HG02870 (cell line): ENCODE data around the gene URI1.
"Not testable (repeated sequence)": the region's sequence is repeated elsewhere in the genome, so short reads cannot be mapped to it uniquely, and the experiment has no call there.

ENCODE experiments used
- ATAC-seq: cut with Tn5 transposase; IDR thresholded peaks from one replicate; pipeline ENCODE4 v1.9.1; 2021; ENCODE audit warnings: mild to moderate bottlenecking, moderate library complexity; ENCODE audit not compliant: unreplicated experiment

Gene URI1

DNA sequence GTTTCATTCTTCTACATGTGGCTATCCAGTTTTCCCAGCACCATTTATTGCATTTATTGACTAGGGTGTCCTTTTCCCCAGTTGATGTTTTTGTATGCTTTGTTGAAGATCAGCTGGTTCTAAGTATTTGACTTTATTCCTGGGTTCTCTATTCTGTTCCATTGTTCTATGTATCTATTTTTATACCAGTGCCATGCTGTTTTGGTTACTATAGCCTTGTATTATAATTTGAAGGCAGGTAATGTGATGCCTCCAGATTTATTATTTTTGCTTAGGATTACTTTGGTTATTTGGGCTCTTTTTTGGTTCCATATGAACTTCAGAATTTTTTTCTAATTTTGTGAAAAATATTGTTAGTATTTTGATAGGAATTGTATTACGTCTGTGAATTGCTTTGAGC is 80.6 kb downstream of the URI1 start:
- no peak for ATAC-seq

DNA sequence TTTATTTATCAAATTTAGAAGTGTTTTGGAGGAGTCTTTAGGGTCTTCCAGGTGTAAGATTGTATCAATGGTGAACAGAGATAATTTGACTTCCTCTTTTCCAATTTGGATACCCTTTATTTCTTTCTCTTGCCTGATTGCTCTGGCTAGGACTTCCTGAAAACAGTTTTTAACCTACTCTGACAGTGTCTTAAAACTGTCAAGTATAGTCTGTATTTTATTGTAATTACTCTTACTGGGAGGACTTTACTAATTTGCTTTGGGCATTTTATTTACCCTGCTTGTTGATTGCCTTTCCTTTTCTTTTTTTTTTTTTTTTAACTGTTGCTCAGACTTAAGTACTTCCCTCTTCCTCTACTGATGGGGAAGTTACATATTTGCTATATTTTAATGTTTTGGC is 81.3 kb downstream of the URI1 start:
- ATAC-seq: no peak

DNA sequence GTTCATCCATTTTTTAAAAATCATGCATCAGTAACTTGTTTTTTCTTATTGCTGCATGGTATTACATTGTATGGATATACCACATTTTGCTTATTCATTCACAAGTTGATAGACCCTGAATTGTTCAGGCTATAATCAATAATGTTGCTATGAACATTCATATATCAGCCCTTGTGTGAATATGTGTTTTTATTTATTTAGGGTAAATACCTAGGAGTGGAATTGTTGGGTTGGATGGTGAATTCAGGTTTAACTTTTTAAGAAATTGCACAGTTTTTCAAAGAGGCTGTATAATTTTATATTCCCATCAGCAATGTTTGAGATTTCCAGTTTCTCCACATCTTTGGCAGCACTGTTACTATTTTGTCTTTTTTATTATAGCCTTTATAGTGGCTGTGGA is 82.1 kb downstream of the URI1 start:
- no peak for ATAC-seq

DNA sequence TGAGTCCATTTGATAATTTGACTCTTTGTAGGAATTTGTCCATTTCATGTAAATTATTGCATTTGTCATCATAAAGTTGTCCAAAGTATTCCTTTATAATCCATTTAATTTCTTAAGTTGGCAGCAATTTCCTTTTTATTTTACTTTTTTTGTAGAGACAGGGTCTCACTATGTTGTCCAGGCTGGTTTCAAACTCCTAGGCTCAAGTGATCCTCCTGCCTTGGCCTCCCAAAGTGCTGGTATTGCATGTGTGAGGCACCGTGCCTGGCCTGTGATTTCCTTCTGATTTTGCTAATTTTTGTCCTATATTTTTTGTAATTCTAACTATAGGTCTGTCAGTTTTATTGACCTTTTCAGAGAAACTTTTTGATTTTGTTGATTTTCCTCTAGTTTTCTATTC is 84.9 kb downstream of the URI1 start:
- no peak for ATAC-seq

DNA sequence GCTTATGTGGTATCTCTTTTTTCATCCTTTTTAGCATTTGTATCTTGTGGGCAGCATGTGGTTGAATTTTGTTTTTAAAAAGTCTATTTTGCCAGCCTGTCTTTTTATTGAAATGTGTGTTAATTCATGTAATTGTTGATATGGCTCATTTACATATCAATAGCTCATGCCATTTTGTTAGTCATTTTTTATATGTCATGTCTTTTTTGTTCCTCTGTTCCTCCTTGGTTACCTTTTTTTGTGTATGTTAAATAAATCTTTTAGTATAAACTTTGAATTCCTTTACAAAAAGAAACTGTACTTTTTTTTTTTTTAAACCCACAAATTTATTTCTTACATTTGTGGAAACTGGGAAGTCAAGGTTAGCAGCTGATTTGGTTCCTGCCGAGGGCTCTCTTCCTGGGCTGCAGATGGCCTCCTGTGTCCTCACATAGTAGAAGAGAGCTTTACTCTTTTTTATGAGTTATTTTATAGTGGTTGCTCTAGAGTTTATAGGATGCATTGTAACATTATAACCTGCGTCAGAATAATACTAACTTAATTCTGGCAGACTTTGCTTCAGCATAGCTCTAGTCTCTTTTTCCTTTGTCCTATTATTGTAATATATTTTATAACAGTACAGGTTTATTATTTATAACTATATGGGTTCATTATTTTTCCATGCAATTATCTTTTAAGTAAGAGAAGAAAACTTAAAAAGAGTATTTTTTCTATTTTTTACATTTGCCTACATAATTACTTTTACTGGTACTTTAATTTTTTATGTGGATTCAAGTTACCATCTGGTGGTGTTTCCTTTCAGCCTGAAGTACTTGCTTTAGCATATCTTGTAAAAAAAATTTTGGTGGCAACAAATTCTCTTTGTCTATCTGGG is 86.3 kb downstream of the URI1 start:
- ATAC-seq: no peak

DNA sequence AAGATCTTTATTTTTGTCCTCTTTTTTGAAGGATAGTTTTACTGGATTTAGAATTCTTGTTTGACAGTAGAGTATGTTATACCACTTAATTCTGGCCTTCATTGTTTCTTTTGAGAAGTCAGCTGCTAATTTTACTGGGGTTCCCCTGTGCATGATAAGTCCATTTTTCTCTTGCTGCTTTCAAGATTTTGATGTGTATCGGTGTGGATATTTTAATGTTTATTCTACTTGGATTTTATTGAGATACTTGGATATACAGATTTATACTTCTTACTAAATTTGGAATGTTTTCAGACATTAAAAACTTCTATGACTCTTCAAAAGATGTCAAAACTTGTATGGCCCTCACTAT is 86.9 kb downstream of the URI1 start:
- ATAC-seq: no peak

DNA sequence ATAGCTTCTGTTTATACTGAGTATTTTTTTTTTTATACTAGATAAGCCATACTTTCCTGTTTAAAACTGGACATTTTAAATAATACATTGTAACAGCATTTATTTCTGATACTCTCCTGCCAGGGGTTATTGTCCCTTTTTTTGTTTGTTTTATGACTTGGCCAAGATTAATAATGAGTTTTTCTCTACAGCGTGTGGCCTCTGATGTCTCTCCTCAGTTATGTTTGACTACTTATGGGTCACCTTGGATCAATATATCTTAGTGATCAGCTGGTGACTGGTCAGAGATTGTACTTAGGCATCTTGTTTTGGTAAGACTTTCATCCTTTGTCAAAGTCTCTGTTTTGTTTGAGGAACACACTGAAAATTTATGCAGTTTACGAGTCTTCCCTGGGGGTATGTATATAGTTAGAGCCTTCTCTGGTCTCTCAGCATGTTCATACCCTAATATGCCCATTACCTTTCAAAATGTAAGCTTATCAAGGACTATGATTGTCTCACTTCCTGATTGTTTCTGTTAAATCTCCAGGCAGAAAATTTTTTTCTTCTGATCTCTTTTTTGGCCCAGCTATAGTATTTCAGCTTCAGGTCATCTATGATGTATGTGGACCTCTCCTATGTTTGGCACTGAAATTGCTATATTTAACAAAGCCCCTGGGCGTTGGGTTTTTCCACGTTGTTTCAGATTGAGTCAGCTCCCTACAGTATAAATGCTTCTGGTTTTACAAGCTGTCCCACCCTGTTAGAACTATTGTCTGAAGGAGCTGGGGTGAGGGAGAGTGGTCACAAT is 87.9 kb downstream of the URI1 start:
- ATAC-seq: peak; percentile 90

DNA sequence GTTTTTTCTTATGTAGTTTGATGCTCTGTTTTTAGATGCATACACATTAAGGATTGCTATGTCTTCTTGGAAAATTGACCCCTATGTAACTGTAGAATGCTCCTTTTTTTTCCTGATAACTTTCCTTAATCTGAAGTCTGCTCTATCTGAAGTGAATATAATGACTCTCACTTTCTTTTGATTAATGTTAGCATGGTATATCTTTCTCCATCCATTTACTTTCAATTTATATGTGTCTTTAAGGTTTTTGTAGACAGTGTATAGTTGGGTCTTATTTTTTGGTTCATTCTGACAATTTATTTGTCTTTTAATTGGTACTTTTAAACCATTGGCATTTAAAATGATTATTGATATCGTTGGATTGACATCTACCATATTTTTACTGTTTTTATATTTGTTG is 92.3 kb downstream of the URI1 start:
- no peak for ATAC-seq

DNA sequence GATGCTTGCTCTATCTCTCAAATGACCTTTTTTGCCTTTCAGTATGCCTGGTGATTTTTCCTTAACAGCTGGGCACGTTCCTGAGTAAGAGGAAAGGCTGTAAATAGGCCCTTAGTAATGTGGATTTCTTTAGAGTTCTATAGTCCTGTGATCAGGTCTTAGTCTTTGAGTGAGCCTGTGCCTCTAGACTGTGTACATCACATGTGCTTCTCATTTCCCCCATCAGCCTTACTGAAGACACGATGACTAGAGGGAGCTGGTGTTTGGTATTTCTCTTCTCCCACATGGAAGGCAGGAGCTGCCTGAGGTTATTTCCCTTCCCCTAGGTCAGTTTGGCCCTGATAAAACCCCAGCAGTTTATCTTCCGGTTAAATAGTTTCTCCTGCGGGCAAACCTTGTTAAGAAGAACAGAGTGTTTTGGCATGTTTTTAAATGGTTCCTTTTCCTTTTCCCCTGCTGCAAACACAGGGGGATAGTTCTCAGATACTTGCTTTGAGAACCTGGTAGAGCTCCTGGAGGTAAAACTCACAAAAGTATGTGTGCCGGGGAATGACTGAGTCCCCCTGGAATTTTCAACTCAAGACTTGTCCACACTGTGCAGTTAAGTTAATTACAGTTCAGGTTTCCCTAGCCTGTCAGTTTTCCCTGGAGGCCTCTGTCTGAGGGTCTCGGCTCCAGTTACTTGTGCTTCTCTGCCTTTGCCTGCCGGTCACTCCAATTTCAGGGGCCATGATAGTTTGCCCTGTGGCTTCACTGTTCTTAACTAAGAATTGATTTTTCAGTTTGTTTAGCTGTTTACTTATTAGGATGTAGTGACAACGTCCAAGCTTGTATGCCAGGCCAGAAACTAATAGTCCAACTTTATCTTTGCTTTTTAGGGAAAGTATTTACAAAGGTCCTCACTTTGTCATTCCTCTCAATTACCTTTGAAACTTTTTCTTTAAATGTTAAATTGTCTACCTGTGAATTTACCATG is 94.4 kb downstream of the URI1 start:
- no peak for ATAC-seq

DNA sequence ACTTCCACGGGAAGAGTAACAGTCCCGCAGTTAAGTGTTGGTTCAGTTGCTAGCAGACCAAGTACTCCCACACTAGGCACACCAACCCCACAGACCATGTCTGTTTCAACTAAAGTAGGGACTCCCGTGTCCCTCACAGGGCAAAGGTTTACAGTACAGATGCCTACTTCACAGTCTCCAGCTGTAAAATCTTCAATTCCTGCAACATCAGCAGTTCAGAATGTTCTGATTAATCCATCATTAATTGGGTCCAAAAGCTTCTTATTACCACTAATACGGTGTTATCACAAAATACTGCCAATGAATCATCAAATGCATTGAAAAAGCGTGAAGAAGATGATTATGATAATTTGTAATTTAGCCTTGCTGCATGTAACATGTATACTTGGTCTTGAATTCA is 95.8 kb downstream of the URI1 start:
- no peak for ATAC-seq

DNA sequence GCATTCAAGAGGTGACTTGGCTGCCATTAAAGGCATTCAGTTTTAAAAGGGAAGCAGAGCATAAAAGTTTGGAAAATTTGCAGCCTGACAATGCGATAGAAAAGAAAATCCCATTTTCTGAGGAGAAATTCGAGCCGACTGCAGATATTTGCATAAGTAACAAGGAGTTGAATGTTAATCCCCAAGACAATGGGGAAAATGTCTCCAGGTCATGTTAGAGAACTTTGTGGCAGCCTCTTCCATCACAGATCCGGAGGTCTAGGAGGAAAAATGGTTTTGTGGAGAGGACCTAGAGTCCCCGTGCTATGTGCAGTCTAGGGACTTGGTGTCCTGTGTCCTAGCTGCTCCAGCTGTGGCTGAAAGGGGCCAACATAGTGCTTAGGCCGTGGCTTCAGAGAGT is 99.9 kb downstream of the URI1 start:
- ATAC-seq: not testable (repeated sequence)

DNA sequence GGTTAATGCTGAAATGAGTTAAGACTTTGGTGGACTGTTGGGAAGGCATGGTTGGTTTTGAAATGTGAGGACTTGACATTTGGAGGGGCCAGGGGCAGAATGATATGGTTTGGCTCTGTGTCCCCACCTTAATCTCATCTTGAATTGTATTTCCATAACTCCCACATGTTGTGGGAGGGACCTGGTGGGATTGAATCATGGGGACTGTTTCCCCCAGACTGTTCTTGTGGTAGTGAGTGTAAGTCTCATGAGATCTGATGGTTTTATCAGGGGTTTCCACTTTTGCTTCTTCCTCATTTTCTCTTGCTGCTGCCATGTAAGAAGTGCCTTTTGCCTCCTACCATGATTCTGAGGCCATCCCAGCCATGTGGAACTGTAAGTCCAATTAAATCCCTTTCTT is 101.0 kb downstream of the URI1 start:
- ATAC-seq: not testable (repeated sequence)

DNA sequence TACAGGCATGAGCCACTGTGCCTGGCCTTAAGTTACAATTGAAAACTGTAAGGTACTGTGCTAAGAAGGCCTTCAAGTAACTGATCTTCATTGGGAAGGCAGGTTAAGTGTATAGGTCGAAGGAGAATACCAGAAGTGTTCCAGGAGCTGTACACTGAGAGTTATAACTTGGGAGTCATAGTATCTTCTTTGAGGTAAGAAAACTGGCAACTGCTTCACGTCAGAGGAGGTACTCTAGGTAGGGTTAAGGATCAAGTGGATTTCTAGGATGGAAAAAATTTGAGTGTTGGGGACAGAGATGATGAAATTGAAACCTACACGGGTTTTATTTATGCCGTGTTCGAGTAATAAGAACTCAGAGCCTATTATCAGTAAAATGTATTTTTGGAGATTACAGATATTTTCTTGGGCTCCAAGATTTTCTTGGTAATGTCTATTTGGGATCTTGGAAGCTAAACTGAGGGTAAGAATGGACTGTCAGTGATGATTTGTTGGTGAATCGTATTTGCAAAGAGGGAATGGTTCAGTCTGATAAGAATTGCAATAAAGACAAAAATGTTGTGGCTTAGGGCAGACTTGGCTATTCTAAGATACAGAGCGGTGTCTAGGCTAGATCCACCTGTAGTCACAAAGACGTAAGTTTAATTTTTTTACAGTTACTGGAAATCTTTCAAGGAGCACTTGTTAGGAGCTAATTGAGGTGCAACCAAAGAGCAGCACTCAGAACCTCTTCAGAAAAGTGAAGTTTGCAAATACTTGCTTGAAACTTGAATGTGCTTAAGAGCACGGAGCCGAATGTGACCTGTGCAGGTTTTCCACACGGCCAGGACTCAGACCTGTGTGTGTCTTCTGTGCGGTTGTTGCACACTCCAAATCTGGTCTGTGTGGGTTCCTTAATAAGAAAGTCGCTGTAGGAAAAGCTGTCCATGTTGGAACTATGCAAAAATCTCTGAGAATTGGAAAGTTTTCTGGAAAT is 102.5 kb downstream of the URI1 start:
- no peak for ATAC-seq

DNA sequence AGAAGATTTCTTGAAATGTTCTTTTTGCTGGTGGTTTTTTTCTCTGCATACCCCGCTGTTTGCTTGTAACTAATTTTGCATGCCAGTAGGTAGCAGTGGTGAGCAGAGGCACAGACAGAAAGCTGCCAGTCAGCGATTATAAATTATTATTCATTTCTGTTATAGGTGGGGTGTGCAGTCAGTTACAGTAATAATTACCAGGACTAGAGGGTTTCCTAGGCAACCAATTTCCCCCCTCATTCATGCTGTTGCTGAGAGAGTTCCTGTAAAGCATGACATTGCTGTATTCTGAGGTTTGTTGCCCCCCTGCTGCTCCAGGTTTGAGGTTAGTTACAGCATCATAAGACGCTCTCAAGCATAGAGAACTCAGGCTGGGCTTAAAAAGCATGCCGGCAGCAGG is 104.5 kb downstream of the URI1 start:
- ATAC-seq: peak; percentile 57

DNA sequence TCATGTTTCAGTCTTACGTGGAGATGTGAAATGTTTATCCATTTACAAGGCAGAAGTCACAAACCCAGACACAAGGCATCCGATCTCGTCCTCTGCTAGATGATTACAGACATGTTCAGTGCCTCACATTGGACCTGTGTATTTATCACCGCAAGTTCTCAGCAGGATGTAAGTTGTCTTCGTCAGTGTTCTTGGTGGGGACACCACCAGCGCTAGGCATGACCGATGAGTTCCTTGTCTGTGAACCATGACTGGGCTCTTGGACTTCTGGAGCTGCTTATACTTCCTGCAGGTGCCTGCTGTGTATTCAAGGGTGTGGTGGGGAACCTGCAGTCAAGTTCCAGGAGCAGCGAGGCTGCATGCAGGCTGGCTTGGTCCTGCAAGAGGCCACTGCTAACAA is 105.4 kb downstream of the URI1 start:
- no peak for ATAC-seq

DNA sequence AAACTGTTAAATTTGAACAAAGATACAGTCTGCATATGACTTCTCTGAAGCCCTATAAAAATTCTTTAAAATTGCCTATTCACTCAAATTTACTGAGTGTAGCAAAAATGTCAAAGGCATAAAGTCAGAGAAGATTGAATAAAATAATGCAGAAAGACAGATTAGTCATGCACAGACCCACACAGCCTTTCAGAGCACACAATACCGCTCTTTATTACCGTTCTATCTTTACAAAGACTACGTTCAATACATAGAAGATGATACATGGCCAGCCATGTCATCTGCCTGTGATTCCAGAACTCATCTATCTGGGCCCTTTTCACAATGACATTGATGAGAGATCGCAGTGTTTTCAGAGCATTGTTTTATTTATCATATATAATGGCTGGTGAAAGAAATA is 107.2 kb downstream of the URI1 start:
- no peak for ATAC-seq

DNA sequence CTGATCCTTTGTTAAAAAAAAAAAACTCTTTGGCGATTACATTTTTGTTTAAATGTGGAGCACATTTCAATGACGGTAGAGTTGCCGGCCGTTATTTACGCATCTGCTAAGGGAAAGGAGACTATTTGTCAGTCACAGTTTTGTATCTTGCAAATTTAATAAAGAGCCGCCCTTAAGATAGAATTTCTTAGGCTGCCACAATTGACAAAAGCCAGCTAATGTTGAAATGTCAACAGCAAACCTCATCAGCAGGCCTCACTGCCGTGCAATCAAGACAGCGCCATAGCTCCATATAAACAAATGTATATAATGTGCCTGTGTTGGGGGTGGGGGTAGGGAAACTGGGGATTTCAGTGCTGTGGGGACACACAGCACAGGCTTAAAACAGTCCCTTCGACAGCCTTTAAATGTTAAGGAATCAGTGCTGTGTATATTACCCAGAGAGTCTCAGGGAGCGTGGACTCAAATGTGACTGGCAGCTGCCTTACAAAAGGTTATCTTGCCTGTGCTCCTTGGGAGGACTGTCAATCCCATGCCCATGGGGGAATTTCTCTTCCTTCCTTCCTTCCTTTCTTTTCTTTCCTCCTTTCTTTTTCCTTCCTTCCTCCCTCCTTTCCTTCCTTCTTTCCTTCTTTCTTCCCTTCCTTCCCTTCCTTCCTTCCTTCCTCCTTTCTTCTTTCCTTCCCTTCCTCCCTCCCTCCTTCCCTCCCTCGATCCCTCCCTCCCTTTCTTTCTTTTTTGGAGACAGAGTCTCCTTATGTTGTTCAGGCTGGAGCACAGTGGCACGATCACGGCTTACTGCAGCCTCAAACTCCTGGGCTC is 108.0 kb downstream of the URI1 start:
- ATAC-seq: no peak

DNA sequence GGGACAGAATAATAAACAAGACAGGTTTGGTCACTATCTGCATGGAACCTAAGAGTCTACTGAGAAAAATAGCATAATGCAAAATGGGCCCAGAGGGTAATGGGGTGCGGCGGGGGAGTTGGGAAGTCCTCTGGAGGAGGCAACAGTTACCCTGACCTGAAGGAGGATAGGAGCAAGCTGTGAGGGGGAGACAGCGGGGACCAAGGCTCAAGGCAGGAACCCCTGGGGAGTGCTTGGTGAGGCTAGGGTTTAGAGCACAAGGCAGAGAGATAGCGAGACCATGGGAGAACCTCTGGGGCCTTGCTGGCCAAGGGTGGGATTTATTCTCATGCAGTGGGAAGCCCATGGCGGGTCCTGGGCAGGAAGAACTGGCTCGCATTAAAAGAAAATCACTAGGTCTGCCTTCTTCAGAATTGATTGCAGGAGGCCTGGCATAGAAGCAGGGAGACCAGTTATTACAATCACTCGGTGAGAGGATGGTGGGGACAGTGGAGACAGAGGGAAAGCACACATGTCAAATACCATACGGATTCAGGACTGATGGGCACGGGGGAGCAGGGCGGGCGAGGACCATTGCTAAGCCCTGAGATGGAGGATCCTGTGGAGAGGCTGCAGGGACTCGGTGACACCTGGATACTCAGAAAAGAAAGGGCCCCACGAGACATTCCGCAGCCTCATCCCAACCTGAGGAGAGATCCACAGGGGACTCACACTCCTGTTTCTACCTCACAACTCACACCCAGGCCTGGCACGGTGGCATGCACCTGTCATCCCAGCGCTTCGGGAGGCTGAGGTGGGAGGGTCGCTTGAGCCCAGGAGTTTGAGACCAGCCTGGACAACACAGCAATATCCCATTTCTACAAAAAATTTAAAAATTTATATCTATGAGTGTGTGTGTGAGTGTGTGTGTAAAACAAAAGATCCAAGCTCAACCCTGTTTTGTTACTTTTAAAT is 110.4 kb downstream of the URI1 start:
- no peak for ATAC-seq
